Measurements from ENCODE around the gene FXYD3.

DNA sequence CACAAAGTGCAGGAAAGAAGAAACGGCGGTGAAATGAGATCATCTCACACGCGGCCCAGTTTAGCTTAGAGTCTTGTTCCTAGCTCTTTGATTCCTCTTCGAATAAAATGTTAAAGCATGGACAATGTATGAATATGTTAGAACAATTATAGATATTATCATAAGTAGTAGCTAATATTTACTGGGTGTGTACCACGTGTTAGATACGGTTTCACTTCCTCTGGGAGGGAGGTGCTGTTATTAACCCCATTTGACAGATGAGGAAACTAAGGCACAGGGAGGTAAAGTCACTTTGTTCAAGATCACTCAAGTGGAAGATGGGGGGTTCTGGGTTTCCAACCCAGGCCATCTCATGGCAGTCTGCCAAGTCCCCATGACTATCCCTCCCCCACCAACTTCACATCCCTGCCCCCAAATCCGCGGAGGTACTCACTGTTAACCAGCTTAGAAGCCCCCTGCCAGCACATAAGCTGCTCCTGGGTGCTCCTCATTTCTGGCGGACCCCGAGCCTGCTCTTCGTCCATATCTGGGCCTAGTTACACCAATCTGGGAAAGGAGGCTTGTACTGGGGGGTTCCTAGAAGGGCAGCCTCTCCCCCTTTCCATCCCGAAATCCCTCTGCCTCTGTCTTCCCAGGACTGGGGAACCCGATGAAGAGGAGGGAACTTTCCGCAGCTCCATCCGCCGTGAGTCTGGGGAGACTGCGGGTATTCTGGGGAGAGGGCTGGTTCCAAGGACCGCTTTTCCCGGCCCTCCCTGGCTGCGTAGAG is 26.4 kb downstream of the FXYD3 start:
- TF ChIP-seq, protein P1, sequence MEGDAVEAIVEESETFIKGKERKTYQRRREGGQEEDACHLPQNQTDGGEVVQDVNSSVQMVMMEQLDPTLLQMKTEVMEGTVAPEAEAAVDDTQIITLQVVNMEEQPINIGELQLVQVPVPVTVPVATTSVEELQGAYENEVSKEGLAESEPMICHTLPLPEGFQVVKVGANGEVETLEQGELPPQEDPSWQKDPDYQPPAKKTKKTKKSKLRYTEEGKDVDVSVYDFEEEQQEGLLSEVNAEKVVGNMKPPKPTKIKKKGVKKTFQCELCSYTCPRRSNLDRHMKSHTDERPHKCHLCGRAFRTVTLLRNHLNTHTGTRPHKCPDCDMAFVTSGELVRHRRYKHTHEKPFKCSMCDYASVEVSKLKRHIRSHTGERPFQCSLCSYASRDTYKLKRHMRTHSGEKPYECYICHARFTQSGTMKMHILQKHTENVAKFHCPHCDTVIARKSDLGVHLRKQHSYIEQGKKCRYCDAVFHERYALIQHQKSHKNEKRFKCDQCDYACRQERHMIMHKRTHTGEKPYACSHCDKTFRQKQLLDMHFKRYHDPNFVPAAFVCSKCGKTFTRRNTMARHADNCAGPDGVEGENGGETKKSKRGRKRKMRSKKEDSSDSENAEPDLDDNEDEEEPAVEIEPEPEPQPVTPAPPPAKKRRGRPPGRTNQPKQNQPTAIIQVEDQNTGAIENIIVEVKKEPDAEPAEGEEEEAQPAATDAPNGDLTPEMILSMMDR (conservative IDR thresholded peaks at IDR 0.05 in 1 of 2, IDR thresholded peaks at IDR 0.05 in 1 of 2; ENCODE audit: low read depth in 1 of 2, low read length in 2 of 2), result no peak
- no peak for TF ChIP-seq EZH2 (IDR thresholded peaks at IDR 0.05; ENCODE audit: low read length, missing control alignments)
